Endometrial microvascular endothelial cells (primary cell): ENCODE results near the gene FASTKD2. TPM values are rescaled to one million over a fixed set of nuclear protein-coding genes. Genes with fewer than 3 reads are reported as not detected.

Source experiments
- in situ Hi-C: cut with HindIII; loops from 2 replicates; pipeline ENCODE4 v1.10.0; 2017; ENCODE audit warnings: low sequenced_read_pairs, low pct_unique_long_range_greater_than_20kb; ENCODE audit errors: inconsistent ontology term
- total RNA-seq: library from RNA; depleted of rRNA; stranded (reverse); fragments of >200 nt; gene quantifications from one replicate; pipeline ENCODE4 v1.2.3, GENCODE V29; 2015; ENCODE audit errors: inconsistent ontology term

FASTKD2 gene
- total RNA-seq = 48.2 TPM

DNA sequence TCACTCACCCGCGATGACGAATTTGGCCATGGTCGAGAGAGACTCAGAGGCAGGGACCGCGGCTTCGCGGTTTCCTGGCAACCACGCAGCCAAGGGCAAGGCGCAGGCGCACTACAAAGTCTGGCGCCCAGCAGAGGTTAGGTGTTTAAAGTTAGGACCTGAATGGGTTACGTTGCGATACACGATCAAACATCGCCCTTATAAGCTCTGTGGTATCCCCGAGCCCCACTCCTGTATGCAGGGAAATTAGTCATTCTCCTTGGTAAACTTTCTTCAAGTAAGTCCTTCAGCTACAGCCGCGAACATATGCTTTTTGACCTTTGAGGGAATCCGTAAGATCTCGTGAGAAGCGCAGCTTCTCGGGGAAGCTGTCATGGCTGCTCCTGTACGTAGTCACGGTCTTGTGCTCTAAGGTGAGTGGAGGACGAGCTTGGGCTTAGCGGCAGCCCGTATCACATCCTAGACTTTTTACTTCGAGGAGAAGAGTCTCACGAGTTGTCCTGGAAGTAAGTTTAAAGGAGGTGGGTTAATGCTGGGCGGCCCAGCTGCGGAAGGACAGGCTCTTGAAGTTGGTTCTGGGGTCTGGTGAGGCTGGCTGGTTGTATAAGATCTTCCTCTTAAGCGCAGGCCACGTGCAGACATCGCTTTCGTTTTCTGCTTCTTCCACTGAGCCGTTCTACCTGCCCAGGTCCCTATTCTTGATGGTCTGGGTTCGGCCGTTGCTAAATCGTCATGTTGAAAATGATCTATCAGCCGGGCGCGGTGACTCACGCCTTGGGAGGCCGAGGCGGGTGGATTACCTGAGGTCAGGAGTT lies at the start of gene FASTKD2, which contains the start of gene MDH1B:
TSS of gene FASTKD2 (plus strand) at position 365 of the 815 bp plus-strand sequence. CDS start 1,088 bp downstream, outside the sequence.
TSS of gene MDH1B (minus strand) at position 87 of the 815 bp plus-strand sequence. CDS start at position 30, 57 bp downstream.
- in situ Hi-C loops = no loop called here

DNA sequence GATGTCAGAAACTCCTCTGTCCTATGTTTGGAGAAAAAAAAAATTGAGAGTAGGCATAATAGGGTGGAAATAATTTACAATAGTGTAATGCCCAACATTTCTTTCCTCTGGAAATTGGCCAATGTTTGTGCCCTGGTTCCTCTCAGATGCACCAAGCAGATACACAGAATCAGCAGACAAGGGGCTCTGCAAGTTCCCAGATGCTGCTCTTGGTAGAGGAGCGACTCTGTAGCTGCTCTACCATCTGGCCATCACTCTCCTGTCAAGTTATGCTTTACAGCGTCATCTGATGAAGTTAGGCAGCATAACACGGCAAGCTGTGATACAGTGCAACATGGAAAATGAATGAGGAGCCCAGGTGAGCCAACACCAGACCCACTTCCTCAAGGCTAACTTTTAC lies 48.8 kb upstream of the FASTKD2 start:
- in situ Hi-C loops = no loop called here

DNA sequence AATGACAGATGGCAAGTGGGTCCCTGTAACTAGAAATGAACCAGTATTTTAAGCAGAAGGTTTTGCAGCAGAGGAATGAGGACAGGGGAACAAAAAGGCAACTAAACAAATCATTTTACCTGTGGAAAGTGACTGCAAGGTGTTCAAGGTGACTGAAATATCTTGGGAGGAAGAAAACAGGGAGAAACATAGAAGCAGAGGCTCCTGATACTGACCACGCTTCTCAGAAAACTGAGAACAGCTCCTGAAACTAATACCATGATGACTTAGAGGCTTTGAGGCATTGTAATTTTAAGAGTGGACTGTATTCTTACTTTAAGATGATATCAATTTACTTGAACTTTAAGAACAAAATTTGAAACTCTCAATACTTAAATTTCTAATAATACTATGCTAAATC lies 47.1 kb upstream of the FASTKD2 start, which contains the start of gene DYTN:
TSS of gene DYTN (minus strand) at position 101 of the 400 bp plus-strand sequence. CDS start 117 bp downstream, outside the sequence.
- in situ Hi-C loops = no loop called here

DNA sequence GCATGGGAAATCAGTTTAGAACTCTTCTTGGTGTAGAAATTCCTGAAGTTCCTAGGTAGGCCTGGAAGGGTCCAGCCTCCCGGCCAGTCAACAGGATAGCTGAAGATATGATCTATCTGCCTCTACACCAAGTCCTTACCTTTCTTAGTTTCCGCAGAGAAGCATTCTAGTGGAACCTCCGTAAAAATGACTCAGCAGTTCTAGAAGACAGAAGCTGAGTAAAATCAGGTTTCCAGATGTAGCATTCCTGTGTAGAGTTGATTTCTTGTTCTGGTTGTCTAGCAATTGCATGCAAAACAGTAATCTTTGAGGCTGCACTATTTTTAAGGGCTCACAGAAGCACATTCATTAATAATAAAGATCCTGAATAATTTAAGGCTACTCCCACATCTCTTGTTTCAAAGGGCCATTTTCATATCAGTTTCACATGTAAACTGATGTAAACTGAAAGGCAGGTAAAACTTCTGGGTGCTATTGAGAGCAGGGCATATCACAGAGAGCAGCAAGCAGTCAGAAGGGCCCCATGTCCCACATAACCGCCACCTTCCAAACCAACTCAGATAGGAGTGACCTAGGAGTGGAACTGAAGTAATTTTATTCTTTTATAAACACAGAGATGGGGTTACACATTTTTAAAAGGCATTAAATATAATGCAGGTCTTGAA lies 44.0 kb upstream of the FASTKD2 start:
- in situ Hi-C loops = no loop called here

DNA sequence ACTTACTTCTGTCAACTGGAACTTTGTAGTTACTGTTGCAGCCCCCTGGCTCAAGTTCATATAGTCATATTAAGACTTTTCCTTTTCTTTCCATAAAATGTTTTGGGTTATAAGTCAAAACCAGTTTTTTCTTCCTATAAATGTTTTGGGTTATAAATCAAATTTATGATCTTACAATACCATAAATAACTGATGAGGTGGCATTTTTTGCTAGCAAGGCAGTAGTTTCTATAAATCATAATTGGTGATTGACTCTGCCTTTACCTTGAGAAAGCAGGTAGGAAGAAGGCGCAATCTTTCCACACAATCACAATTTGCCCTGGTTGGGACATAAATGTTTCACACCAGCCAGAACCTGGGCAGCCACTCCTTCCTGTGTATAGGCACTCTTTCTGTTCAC lies 42.1 kb upstream of the FASTKD2 start:
- in situ Hi-C loops = no loop called here

DNA sequence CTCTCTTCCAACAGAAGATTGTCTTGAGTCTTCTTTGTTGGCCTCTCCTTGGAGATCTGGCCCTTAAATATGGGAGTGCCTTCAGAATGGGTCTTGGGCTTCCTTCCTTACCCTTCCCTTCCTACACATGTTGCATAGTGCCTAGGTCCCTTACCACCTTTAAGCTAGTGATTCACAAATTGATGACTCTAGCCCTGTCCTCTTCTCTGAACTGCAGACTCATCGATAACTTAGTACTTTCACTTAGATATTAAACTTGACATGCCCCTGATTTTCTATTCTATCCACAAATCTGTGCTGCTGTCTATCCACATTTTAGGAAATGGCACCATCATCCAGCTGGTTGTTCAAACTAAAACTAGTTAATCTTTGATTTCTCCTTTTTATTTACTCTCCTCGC lies 38.1 kb upstream of the FASTKD2 start:
- in situ Hi-C loops = no loop called here

DNA sequence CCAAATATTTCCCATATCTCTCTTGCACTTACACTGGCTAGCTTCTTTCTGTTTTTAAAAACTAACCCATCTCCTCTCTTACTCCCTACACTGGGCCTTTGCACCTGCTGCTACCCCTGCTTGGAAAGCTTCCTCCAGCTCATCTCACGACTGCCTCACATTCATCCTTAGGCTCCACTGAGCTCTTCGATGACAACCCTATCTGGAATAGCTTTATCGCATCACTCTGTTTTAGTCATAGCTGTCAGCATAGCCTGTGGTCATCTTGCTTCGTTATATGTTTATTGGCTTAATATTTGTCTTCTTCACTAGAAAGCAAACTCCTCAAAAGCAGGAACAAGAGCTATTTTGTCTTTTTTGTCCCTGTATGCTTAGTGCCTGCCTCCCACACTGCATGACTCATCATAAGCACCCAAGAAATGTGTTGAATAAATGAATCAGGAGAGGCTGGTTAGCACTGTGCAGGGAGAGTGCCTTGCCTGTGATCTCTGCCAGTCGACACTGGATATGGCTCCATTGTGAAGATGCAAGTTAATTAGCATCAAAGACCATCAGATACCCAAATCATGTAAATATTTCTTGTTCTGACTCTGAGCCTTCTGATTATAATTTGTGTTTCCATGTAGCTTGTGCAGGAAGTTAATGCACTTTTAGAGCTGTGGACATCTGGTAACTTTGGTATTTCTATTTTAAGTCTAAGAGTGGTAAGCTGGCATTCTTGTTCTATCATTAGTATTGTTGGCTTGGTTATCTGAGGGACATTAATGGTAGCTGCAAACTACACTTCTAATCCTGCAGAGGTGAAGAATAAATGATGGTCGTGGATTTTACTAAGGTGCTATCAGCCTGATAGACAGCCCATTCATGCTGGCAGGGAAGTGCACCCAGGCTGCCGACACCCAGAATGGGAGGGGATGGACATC lies 36.9 kb upstream of the FASTKD2 start:
- in situ Hi-C loops = no loop called here

DNA sequence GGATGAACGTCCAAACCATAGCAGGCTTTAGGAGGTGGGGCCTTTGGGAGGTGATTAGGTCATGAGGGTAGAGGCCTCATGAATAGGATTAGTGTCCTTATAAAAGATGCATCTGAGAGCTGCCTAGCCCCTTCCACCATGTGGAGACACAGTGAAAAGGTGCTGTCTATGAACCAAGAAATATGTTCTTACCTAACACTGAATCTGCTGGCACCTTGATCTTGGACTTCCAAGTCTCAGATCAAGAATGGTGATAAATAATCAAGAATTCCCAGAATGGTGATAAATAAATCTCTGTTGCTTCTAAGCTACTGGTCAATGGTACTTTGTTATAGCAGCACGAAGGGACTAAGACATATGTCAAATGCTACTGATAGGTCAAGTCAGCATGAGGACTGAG lies 32.1 kb upstream of the FASTKD2 start:
- in situ Hi-C loops = no loop called here

DNA sequence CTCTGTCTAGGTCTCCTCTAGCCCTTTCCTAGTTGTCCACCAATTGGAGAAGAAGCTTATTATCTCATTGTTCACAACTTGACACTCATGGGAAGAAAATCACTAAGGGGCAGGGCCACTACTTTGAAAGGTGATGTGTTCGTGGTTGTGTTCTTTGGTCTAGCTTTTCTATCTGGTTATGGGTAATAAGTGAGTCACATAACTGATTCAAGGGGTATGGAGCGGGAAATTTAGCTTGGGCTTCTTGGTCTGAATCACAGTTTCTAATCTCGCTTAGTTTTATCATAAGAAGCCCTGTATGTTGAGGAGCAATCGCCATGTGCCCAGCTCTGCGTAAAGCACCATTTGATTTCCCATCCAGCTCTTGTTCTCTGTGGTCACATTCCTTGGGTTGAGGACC lies 28.5 kb upstream of the FASTKD2 start:
- in situ Hi-C loops = no loop called here

DNA sequence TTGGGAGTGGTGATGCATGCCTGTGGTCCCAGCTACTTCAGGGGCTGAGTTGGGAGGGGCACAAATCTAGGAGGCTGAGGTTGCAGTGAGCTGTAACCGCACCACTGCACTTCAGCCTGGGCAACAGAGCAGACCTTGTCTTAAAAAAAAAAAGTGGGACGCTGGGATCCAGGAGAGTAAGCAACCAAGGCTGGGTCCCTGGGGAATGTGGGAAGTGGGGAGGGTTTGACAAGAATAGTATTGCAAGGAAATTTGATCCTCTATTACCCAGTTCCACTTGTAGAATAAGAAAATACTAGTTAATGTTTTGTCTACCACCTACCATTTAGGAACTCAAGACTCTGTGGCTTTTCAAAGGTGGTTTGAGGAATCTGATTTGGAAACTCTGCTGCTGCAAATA lies 26.1 kb upstream of the FASTKD2 start:
- in situ Hi-C loops = no loop called here

DNA sequence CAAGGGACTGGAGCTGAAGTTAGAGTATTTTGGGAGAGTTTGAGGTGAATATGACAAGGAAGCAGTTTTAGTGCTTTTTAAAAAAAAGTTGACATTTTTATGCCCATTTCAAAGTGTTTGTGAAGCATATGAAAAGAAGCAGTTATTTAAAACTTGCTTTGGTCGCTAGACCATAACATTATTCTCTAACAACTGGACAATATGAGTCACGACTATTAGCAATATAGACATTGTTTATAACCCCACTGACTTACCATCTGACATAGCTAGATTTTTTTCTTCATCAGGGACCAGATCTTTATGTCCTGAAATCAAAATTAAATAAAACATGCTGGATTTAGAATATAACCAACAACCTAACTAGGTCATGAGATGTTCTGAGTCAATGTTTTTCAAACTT lies 24.6 kb upstream of the FASTKD2 start:
- in situ Hi-C loops = no loop called here

DNA sequence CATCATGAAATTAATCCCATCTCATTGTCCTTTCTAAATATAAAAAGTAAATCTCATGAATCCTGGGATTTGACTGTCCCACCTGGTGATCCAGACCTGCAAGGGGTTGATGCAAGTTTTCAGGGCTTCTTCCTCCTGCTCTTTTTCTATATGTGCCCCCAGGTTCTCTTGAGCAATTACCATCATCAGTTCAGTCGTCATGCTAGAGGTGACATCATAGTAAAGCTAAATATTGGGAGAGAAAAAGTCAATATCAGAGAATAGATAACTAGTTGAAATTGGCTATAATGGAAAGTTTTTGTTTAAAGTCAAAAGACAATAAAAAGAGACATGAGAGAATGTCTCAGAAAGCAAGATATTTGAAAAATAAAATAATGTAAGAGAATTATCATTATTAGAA lies 8.6 kb upstream of the FASTKD2 start:
- in situ Hi-C loops = no loop called here

DNA sequence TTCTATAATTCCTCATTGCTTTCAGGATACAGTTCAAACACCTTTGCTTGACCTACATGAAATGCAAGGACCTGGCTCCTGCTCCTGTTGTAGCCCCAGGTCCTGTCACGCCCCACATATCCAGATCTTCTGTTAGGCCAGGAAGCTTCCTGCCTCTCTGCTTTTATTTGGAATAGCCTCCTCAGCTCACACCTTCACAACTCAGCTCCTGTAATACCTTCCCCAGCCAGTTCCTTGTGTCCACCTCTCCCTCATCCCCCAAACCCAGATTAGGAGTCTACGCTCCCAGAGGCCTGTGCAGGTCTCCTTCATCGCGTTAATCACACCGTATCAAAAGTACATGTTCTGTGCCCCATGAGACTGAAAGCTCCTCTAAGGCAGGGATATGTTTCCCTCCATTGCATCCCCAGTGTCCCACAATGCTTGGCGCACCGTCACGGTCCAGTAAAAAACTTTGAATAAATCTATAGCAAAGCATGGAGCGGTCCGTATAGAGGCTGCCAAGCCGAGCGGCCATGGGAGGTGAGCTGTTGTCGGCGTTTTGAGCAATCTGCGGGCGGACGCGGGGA lies 649 bp upstream of the FASTKD2 start:
- in situ Hi-C loops = no loop called here

DNA sequence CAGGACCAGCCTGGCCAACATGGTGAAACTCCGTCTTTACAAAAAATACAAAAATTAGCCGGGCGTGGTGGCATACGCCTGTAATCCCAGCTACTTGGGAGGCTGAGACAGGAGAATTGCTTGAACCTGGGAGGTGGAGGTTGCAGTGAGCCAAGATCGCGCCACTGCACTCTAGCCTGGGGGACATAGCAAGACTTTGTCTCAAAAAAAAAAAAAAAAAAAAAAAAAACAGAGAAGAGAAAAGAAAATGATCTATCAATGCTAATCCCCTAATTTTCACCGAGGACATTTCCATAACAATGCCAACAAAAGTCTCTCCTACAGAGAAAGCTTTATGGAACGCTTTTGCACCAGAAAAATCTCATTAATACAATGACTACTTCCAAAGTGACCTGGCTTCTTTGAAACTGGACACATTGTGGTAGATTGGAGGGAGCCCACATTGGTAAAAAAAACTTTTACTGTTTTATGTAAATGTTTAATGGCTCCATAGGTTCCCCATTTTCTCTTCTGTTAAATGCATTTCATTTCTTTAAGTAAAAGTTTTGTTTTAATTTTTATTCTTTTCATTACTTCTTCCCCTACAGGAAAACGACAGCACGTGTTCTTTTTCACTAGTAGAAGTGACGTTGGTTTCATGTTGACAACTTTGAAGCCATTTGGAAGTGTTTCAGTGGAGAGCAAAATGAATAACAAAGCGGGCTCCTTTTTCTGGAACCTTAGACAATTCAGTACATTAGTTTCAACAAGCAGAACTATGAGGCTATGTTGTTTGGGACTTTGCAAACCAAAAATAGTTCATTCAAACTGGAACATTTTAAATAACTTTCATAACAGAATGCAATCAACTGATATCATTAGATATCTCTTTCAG lies 888 bp downstream of the FASTKD2 start:
- in situ Hi-C loops = no loop called here

DNA sequence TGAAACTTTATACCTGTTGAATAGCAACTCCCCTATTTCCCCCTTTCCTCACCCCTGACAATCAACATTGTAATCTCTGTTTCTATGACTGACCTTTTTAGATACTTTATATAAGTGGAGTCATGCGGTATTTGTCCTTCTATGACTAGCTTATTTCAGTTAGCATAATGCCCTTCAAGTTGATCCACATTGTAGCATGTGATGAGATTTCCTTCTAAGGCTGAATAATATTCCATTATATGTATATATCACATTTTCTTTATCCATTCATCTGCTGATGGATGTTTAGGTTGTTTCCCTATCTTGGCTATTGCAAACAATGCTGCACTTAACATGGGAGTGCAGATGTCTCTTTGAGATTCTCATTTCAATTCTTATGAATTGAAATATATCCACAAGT lies 9.5 kb downstream of the FASTKD2 start:
- in situ Hi-C loops = no loop called here

DNA sequence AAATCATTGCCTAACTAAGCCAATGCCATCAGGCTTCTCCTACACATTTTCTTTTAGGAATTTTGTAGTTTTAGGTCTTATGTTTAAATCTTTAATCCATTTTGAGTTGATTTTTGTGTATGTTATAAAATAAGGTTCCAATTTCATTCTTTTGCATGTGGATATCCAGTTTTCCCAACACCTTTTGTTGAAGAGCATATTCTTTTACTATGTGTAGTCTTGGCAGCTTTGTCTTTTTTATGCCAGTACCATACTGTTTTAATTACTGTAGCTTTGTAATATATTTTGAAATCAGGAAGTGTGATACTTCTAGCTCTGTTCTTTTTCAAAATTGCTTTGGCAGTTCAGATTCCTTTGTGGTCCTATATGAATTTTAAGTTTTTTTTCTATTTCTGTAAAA lies 11.0 kb downstream of the FASTKD2 start:
- in situ Hi-C loops = no loop called here

DNA sequence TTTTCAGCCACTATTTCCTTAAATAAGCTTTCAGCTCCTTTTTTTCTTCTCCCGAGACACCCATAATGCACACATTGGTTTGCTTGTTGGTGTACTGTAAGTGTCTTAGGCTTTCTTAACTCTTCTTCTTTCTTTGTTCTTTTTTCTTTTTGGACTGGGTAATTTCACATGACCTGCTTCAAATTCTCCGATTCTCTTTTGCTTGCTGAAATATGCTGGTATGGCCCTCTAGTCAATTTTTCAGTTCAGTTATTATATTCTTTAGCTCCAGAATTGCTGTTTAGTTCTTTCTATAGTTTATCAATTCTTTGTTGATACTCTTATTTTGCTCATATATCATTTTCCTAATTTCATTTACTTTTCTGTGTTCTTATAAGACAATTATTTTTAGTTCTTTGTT lies 15.3 kb downstream of the FASTKD2 start:
- in situ Hi-C loops = no loop called here

DNA sequence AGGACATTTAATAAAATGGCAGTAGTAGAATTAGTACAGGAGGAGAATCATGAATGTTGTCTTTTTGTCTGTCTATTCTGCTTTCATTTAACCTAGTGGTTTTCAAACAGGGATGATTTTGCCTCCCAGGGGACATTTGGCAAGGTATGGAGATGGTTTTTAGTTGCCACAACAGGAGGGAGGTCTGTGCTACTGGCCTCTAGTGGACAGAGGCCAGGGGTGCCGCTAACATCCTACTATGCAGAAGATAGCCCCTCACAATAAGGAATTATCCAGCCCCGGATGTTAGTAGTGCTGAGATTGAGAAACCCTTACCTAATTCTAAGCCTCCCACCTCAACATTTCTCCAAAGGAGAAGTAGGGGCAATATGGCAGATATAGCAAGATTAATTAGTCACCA lies 18.3 kb downstream of the FASTKD2 start:
- in situ Hi-C loops = no loop called here
